ENCODE measurements around the gene POLR3B.

DNA sequence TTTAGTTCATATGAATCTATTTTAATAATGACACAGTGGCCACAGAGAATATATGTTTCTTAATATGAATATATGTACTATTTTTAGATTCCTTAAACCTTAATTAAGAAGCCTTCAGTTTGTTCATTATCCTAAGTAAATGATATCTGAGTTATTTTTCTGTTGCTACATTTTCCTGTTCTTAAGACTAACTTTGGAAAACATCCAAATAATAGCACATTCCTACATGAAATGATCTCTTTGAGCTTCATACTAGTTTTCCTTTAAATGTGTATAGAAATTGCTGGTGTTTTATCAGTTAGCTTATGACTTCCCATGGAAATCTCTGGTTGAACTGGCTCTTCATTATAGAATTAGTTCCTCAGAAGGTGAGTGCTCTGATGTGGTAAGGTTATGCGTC is 72.1 kb downstream of the POLR3B start:
- TF ChIP-seq, protein P1, sequence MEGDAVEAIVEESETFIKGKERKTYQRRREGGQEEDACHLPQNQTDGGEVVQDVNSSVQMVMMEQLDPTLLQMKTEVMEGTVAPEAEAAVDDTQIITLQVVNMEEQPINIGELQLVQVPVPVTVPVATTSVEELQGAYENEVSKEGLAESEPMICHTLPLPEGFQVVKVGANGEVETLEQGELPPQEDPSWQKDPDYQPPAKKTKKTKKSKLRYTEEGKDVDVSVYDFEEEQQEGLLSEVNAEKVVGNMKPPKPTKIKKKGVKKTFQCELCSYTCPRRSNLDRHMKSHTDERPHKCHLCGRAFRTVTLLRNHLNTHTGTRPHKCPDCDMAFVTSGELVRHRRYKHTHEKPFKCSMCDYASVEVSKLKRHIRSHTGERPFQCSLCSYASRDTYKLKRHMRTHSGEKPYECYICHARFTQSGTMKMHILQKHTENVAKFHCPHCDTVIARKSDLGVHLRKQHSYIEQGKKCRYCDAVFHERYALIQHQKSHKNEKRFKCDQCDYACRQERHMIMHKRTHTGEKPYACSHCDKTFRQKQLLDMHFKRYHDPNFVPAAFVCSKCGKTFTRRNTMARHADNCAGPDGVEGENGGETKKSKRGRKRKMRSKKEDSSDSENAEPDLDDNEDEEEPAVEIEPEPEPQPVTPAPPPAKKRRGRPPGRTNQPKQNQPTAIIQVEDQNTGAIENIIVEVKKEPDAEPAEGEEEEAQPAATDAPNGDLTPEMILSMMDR (IDR thresholded peaks at IDR 0.05), result no peak
- TF ChIP-seq POLR2AphosphoS5 (IDR thresholded peaks at IDR 0.05) (no peak), POLR2A (IDR thresholded peaks at IDR 0.05) (no peak), EP300 (IDR thresholded peaks at IDR 0.05) (no peak)
